Smooth muscle cell of the brain vasculature (primary cell): ENCODE data around the gene LST1.

Source experiments
- DNase-seq: peaks from one replicate; pipeline ENCODE4 v3.0.0-alpha.2; 2012; ENCODE audit warnings: low read depth, low spot score

Gene LST1

DNA sequence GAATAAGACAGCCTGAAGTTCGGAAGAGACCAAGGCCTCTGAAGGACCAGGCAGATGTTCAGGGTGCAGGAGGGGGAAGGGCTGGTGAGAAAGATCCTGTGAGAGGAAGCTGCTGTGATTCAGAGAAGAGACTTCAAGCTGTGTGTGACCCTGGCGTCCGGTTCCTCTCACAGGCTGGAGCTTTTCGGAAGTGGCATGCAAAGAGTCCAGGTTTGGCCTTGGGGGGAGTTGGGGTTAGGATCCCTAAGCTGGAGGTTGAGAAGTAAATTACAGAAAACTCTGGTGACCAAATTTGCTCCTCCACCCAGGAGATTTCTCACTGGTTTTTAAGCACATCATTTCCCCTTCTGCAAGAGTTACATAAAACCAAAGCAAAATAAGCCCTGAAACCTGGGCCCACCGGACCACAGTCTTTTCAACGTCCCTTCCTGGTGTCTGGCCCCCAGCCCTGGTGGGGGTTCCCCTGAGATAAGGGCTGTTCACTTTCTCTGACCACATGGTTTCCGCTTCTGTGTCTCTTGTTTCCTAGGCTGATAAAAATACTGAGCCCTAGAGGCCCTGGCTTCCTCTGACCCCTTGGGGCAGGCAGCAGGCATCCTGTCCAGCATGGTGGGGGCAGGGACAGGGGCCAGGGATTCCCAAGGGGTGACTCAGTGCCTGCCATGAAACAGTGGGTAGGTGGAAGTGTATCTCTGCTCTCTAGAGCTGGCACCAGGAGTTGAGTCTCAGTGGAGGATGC lies 25.9 kb upstream of the LST1 start:
- no peak for DNase-seq

DNA sequence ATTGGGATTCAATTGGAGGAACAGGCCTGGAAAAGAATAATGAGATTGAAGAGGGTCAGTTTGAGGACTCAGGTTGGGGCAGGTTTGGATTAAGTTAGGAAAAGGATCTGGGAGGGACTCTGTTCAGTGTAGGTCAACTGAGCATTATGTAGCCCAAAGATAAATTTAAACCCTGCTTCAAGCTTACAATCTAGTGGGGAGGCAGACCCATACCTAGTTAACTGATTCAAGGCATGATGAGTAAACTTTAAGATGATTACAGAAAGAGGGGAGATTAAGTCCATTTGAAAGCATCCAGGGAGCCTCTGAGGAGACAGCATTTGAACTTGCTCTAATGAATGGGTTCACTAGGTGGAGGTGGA lies 25.4 kb upstream of the LST1 start:
- no peak for DNase-seq

DNA sequence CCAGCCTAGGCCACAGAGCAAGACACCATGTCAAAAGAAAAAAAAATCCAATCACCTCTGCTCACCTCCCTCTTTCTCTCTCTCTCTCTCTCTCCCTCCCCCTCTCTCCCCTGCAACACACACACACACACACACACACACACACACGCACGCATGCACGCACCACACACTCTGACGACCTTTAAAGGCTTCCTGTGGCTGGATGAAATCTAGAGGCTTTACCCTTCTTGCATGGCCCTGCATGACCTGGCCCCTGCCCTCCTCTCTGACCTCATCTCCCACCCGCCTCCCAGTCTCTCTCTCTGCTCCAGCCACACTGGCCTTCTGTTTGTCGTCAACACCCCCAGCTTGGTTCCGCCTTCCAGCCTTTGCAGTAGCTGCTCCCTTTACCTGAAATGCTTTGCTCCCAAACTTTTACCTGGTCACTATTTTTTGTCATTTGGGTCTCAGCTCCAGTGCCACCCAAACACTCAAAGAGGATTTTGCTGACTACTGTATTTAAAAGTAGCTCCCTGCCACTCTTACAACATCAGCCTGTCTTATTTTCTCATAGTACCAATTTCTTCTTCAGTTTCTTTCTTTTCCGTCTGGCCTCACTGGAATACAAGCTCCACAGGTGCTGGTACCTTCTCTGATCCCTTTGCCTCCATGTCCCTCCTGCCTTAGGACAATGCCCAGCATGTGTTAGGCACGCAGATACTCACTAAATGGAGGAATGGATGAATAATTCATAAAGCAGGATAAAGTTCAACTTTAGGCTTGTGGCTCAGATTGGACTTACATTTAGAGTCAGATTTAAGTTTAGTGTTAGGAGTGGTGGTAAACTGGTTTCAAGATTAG lies 18.3 kb upstream of the LST1 start:
- DNase-seq: no peak

DNA sequence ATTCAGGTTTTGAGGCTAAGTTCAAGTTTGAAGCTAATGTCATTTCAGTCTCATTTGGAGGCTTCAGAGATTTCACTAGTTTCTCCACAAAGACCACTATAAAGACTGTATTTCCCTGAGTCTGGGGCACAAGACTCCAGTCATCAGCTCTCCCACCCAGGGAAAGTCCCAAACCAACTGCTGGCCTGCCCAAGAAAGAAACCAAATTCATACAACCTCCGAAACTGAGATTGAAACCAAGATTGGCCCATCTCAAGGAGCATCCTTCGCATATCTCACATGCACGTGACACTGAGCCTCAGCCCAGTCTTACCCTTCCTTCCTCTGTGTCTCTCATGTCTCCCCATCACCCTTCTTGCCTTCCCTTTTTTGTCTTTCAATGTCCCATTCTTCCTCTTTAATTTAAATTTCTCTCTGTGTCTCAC lies 17.5 kb upstream of the LST1 start:
- DNase-seq: no peak

DNA sequence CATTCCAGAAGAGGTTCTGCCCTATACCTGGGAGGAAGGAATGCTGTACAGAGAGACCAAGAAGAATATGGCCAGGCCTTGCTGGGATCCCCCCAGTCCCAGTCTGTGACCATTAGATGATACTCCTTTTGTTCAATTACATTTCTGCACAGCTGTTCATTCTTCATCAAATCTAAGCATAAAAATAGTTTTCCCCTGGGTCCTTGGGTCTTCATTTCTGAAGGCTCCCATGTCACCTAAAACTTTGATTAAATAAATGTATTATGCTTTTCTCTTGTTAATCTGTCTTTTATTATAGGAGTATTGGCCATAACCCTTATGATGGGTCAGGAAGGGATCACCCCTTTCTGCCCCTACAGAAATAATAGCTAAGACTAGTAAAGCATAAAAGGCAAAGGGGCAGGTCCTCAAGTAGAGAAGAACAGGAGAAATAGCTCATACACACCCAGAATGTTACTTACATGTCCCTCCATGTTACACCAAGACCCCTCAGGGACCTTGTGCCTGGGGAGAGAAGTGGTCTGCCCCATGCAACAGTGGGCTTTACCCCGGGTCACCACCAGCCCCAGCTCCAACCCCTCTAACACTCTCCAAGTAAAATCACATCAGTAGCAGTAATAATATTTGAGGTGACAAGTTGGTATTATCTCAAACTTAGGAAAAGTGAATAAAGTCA lies 16.1 kb upstream of the LST1 start:
- no peak for DNase-seq

DNA sequence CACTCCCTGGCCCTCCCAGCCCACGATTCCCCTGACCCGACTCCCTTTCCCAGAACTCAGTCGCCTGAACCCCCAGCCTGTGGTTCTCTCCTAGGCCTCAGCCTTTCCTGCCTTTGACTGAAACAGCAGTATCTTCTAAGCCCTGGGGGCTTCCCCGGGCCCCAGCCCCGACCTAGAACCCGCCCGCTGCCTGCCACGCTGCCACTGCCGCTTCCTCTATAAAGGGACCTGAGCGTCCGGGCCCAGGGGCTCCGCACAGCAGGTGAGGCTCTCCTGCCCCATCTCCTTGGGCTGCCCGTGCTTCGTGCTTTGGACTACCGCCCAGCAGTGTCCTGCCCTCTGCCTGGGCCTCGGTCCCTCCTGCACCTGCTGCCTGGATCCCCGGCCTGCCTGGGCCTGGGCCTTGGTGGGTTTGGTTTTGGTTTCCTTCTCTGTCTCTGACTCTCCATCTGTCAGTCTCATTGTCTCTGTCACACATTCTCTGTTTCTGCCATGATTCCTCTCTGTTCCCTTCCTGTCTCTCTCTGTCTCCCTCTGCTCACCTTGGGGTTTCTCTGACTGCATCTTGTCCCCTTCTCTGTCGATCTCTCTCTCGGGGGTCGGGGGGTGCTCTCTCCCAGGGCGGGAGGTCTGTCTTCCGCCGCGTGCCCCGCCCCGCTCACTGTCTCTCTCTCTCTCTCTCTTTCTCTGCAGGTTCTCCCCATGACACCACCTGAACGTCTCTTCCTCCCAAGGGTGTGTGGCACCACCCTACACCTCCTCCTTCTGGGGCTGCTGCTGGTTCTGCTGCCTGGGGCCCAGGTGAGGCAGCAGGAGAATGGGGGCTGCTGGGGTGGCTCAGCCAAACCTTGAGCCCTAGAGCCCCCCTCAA lies 13.8 kb upstream of the LST1 start, which contains the start of gene LTA:
Gene LTA, plus strand, starts transcription at position 249 of the 871 bp plus-strand sequence. Its CDS starts 454 bp downstream, at position 703.
- DNase-seq: no peak

DNA sequence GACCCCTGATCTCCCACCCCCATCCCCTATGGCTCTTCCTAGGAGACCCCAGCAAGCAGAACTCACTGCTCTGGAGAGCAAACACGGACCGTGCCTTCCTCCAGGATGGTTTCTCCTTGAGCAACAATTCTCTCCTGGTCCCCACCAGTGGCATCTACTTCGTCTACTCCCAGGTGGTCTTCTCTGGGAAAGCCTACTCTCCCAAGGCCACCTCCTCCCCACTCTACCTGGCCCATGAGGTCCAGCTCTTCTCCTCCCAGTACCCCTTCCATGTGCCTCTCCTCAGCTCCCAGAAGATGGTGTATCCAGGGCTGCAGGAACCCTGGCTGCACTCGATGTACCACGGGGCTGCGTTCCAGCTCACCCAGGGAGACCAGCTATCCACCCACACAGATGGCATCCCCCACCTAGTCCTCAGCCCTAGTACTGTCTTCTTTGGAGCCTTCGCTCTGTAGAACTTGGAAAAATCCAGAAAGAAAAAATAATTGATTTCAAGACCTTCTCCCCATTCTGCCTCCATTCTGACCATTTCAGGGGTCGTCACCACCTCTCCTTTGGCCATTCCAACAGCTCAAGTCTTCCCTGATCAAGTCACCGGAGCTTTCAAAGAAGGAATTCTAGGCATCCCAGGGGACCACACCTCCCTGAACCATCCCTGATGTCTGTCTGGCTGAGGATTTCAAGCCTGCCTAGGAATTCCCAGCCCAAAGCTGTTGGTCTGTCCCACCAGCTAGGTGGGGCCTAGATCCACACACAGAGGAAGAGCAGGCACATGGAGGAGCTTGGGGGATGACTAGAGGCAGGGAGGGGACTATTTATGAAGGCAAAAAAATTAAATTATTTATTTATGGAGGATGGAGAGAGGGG lies 12.6 kb upstream of the LST1 start:
- no peak for DNase-seq

DNA sequence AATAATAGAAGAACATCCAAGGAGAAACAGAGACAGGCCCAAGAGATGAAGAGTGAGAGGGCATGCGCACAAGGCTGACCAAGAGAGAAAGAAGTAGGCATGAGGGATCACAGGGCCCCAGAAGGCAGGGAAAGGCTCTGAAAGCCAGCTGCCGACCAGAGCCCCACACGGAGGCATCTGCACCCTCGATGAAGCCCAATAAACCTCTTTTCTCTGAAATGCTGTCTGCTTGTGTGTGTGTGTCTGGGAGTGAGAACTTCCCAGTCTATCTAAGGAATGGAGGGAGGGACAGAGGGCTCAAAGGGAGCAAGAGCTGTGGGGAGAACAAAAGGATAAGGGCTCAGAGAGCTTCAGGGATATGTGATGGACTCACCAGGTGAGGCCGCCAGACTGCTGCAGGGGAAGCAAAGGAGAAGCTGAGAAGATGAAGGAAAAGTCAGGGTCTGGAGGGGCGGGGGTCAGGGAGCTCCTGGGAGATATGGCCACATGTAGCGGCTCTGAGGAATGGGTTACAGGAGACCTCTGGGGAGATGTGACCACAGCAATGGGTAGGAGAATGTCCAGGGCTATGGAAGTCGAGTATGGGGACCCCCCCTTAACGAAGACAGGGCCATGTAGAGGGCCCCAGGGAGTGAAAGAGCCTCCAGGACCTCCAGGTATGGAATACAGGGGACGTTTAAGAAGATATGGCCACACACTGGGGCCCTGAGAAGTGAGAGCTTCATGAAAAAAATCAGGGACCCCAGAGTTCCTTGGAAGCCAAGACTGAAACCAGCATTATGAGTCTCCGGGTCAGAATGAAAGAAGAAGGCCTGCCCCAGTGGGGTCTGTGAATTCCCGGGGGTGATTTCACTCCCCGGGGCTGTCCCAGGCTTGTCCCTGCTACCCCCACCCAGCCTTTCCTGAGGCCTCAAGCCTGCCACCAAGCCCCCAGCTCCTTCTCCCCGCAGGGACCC lies 11.7 kb upstream of the LST1 start:
- DNase-seq: no peak

DNA sequence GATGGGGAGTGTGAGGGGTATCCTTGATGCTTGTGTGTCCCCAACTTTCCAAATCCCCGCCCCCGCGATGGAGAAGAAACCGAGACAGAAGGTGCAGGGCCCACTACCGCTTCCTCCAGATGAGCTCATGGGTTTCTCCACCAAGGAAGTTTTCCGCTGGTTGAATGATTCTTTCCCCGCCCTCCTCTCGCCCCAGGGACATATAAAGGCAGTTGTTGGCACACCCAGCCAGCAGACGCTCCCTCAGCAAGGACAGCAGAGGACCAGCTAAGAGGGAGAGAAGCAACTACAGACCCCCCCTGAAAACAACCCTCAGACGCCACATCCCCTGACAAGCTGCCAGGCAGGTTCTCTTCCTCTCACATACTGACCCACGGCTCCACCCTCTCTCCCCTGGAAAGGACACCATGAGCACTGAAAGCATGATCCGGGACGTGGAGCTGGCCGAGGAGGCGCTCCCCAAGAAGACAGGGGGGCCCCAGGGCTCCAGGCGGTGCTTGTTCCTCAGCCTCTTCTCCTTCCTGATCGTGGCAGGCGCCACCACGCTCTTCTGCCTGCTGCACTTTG lies 10.7 kb upstream of the LST1 start, which contains the start of gene TNF:
Gene TNF, plus strand, starts transcription at position 231 of the 567 bp plus-strand sequence. Its CDS starts 177 bp downstream, at position 408.
- no peak for DNase-seq

DNA sequence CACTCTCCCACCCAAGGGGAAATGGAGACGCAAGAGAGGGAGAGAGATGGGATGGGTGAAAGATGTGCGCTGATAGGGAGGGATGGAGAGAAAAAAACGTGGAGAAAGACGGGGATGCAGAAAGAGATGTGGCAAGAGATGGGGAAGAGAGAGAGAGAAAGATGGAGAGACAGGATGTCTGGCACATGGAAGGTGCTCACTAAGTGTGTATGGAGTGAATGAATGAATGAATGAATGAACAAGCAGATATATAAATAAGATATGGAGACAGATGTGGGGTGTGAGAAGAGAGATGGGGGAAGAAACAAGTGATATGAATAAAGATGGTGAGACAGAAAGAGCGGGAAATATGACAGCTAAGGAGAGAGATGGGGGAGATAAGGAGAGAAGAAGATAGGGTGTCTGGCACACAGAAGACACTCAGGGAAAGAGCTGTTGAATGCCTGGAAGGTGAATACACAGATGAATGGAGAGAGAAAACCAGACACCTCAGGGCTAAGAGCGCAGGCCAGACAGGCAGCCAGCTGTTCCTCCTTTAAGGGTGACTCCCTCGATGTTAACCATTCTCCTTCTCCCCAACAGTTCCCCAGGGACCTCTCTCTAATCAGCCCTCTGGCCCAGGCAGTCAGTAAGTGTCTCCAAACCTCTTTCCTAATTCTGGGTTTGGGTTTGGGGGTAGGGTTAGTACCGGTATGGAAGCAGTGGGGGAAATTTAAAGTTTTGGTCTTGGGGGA lies 10.0 kb upstream of the LST1 start:
- no peak for DNase-seq

DNA sequence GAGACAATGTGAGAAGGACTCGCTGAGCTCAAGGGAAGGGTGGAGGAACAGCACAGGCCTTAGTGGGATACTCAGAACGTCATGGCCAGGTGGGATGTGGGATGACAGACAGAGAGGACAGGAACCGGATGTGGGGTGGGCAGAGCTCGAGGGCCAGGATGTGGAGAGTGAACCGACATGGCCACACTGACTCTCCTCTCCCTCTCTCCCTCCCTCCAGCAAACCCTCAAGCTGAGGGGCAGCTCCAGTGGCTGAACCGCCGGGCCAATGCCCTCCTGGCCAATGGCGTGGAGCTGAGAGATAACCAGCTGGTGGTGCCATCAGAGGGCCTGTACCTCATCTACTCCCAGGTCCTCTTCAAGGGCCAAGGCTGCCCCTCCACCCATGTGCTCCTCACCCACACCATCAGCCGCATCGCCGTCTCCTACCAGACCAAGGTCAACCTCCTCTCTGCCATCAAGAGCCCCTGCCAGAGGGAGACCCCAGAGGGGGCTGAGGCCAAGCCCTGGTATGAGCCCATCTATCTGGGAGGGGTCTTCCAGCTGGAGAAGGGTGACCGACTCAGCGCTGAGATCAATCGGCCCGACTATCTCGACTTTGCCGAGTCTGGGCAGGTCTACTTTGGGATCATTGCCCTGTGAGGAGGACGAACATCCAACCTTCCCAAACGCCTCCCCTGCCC lies 9.0 kb upstream of the LST1 start:
- no peak for DNase-seq

DNA sequence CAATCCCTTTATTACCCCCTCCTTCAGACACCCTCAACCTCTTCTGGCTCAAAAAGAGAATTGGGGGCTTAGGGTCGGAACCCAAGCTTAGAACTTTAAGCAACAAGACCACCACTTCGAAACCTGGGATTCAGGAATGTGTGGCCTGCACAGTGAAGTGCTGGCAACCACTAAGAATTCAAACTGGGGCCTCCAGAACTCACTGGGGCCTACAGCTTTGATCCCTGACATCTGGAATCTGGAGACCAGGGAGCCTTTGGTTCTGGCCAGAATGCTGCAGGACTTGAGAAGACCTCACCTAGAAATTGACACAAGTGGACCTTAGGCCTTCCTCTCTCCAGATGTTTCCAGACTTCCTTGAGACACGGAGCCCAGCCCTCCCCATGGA lies 8.5 kb upstream of the LST1 start:
- DNase-seq: no peak

DNA sequence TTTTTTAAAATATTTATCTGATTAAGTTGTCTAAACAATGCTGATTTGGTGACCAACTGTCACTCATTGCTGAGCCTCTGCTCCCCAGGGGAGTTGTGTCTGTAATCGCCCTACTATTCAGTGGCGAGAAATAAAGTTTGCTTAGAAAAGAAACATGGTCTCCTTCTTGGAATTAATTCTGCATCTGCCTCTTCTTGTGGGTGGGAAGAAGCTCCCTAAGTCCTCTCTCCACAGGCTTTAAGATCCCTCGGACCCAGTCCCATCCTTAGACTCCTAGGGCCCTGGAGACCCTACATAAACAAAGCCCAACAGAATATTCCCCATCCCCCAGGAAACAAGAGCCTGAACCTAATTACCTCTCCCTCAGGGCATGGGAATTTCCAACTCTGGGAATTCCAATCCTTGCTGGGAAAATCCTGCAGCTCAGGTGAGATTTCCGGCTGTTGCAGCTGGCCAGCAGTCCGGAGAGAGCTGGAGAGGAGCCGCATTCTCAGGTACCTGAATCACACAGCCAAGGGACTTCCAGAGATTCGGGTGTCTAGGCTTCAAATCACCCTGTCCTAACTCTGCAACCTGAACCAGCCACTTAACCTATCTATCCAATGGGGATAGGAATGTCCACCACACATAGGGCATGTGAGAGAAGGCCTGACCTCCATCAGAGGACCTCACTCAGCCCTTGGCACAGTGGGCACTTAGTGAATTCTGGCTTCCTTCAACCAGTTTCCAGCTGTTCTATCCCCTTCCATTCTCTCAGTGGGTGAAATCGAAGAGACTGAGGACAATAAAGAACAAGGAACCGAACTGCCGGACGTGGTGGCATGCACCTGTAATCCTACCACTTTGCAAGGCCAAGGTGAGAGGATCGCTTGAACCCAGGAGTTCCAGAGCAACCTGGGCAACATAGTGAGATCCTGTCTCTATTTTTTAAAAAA lies 7.6 kb upstream of the LST1 start:
- DNase-seq: no peak

DNA sequence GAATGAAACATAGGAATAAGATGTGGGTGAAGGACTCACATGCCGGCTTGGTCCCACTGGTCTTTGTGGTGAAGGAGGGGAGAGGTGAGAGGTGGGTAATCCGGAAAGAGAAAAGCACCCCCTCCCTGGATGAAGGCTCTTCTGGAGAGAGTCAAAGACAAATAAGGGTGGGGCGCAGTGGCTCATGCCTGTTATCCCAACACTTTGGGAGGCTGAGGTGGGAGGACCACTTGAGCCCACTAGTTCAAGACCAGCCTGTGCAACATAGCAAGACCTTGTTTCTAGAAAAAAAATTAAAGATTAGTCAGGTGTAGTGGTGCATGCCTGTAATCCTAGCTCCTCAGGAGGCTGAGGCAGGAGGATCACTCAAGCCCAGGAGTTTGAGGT lies 7.0 kb upstream of the LST1 start:
- DNase-seq: no peak

DNA sequence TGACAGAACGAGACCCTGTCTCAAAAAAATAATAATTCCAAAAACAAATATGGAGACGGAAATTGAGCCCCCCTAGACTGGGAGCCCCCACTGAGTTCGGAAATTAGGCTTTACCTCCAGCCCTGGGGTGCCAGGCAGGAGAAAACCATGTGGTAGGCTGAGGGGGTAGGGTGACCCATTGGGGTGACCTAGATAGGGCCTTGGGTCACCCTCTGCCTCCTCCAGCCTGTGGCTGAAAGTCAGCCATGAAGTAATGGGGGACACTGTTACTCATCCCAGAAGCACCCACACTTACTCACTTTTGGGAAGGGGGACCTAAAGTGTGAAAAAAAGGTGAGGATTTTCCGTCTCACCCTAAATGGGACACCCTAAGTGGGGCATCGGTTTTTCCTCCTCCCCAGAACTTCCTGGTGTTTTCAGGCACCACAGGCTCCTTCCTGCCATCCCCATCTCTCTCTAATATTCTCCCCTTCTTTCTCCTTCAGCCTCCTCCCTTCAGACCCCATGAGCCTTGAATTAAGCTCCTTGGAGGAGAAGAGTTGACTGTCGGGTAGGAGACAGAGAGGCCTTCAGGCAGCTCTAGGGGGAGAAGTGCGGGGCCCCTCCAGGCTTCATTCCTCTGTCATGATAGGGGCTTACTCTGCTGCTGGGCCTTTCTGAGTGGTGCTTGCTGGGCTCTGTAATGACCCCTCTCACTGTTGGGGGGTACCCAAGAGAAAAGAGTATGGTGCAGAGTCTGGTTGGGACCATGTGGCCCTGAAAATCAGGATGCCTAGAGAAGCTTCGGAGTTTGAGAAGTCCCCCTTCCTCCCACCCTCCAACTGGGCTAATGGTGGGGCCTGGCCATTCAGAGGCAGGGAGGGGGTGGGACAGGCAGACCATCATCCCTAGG lies 6.3 kb upstream of the LST1 start:
- no peak for DNase-seq

DNA sequence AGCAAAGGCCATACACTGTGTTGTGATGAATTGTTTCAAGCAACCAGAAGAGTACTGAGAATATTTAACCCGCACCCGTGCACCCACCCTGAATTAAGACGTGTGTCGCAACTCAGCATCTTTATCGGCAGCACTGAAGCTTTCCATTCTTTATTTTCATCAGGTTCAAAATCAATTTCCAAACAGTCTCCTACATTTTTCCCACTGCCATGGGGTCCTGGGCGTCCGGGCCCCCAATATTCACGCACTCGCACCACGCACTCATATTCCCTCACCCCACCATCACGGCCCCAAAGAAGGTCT lies 5.7 kb upstream of the LST1 start:
- DNase-seq: no peak
